ENCODE data around the gene SULT6B1.
"Not testable (repeated sequence)": the region's sequence is repeated elsewhere in the genome, so short reads cannot be mapped to it uniquely, and the experiment has no call there.

Gene SULT6B1

GRCh38 chr2:37211939-37212338 lies 23.5 kb upstream of the SULT6B1 start:
- no peaks in the 10 kb centered on the region for H3K4me1 ChIP-seq (ENCODE audit: control insufficient read depth, insufficient read depth, low read length)
- H3K9me3 ChIP-seq (ENCODE audit: control insufficient read depth, insufficient read depth, low read length) = no peaks in the 10 kb centered on the region
- H3K9ac ChIP-seq (ENCODE audit: low read depth, low read length) = no peak overlapping the region
- no peaks in the 10 kb centered on the region for H3K27me3 ChIP-seq (ENCODE audit: control insufficient read depth, insufficient read depth, low read length)
- peaks cover 51% of the 10 kb centered on the region for H3K36me3 ChIP-seq (ENCODE audit: control insufficient read depth, insufficient read depth, low read length)
- no peak overlapping the region for H3K4me3 ChIP-seq (ENCODE audit: low read depth, low read length)

GRCh38 chr2:37211212-37211611 lies 22.7 kb upstream of the SULT6B1 start:
- Histone ChIP-seq H3K4me3 (ENCODE audit: low read depth, low read length) (no peak overlapping the region), H3K27me3 (ENCODE audit: control insufficient read depth, insufficient read depth, low read length) (no peaks in the 10 kb centered on the region), H3K9me3 (ENCODE audit: control insufficient read depth, insufficient read depth, low read length) (no peaks in the 10 kb centered on the region), H3K36me3 (ENCODE audit: control insufficient read depth, insufficient read depth, low read length) (peaks cover 51% of the 10 kb centered on the region), H3K9ac (ENCODE audit: low read depth, low read length) (no peak overlapping the region), H3K4me1 (ENCODE audit: control insufficient read depth, insufficient read depth, low read length) (peaks cover 5% of the 10 kb centered on the region)

- not testable (repeated sequence) for H3K4me3 ChIP-seq (ENCODE audit: low read depth, low read length); H3K9me3 ChIP-seq (ENCODE audit: control insufficient read depth, insufficient read depth, low read length); H3K27me3 ChIP-seq (ENCODE audit: control insufficient read depth, insufficient read depth, low read length); H3K9ac ChIP-seq (ENCODE audit: low read depth, low read length)
- H3K36me3 ChIP-seq (ENCODE audit: control insufficient read depth, insufficient read depth, low read length) = peaks cover 40% of the 10 kb centered on the region
- H3K4me1 ChIP-seq (ENCODE audit: control insufficient read depth, insufficient read depth, low read length) = peaks cover 15% of the 10 kb centered on the region
Measured at GRCh38 chr2:37206760-37207159, 18.3 kb upstream of the SULT6B1 start.

- peaks cover 36% of the 10 kb centered on the region for H3K36me3 ChIP-seq (ENCODE audit: control insufficient read depth, insufficient read depth, low read length)
- no peaks in the 10 kb centered on the region for H3K9me3 ChIP-seq (ENCODE audit: control insufficient read depth, insufficient read depth, low read length)
- H3K27me3 ChIP-seq (ENCODE audit: control insufficient read depth, insufficient read depth, low read length) = no peaks in the 10 kb centered on the region
- peak overlapping the region; percentile 77 for H3K9ac ChIP-seq (ENCODE audit: low read depth, low read length)
- H3K4me1 ChIP-seq (ENCODE audit: control insufficient read depth, insufficient read depth, low read length) = peaks cover 15% of the 10 kb centered on the region
- peak overlapping the region; percentile 13 for H3K4me3 ChIP-seq (ENCODE audit: low read depth, low read length)
Measured at GRCh38 chr2:37205689-37206341, 17.3 kb upstream of the SULT6B1 start.

- Histone ChIP-seq H3K4me3 (ENCODE audit: low read depth, low read length) (peak overlapping the region; percentile 10), H3K36me3 (ENCODE audit: control insufficient read depth, insufficient read depth, low read length) (peaks cover 31% of the 10 kb centered on the region), H3K4me1 (ENCODE audit: control insufficient read depth, insufficient read depth, low read length) (peaks cover 18% of the 10 kb centered on the region), H3K9ac (ENCODE audit: low read depth, low read length) (peak overlapping the region; percentile 56)
- not testable (repeated sequence) for H3K27me3 ChIP-seq (ENCODE audit: control insufficient read depth, insufficient read depth, low read length); H3K9me3 ChIP-seq (ENCODE audit: control insufficient read depth, insufficient read depth, low read length)
Measured at GRCh38 chr2:37205071-37205661, 16.7 kb upstream of the SULT6B1 start.

- no peaks in the 10 kb centered on the region for H3K9me3 ChIP-seq (ENCODE audit: control insufficient read depth, insufficient read depth, low read length)
- no peak overlapping the region for H3K9ac ChIP-seq (ENCODE audit: low read depth, low read length)
- H3K4me3 ChIP-seq (ENCODE audit: low read depth, low read length) = no peak overlapping the region
- H3K27me3 ChIP-seq (ENCODE audit: control insufficient read depth, insufficient read depth, low read length) = no peaks in the 10 kb centered on the region
- peaks cover 26% of the 10 kb centered on the region for H3K4me1 ChIP-seq (ENCODE audit: control insufficient read depth, insufficient read depth, low read length)
- peaks cover 19% of the 10 kb centered on the region for H3K36me3 ChIP-seq (ENCODE audit: control insufficient read depth, insufficient read depth, low read length)
Measured at GRCh38 chr2:37203708-37204107, 15.2 kb upstream of the SULT6B1 start.

GRCh38 chr2:37201766-37202165 lies 13.3 kb upstream of the SULT6B1 start:
- Histone ChIP-seq H3K9me3 (ENCODE audit: control insufficient read depth, insufficient read depth, low read length) (no peaks in the 10 kb centered on the region), H3K4me1 (ENCODE audit: control insufficient read depth, insufficient read depth, low read length) (peaks cover 26% of the 10 kb centered on the region)

GRCh38 chr2:37201208-37201607 lies 12.7 kb upstream of the SULT6B1 start:
- Histone ChIP-seq H3K4me3 (ENCODE audit: low read depth, low read length) (no peak overlapping the region), H3K27me3 (ENCODE audit: control insufficient read depth, insufficient read depth, low read length) (no peaks in the 10 kb centered on the region), H3K36me3 (ENCODE audit: control insufficient read depth, insufficient read depth, low read length) (peaks cover 19% of the 10 kb centered on the region), H3K4me1 (ENCODE audit: control insufficient read depth, insufficient read depth, low read length) (peaks cover 21% of the 10 kb centered on the region), H3K9ac (ENCODE audit: low read depth, low read length) (no peak overlapping the region), H3K9me3 (ENCODE audit: control insufficient read depth, insufficient read depth, low read length) (no peaks in the 10 kb centered on the region)

More at GRCh38 chr2:37201766-37202165, 13.3 kb upstream of the SULT6B1 start:
- Histone ChIP-seq H3K27me3 (ENCODE audit: control insufficient read depth, insufficient read depth, low read length) (no peaks in the 10 kb centered on the region), H3K4me3 (ENCODE audit: low read depth, low read length) (no peak overlapping the region), H3K9ac (ENCODE audit: low read depth, low read length) (no peak overlapping the region), H3K36me3 (ENCODE audit: control insufficient read depth, insufficient read depth, low read length) (peaks cover 19% of the 10 kb centered on the region)

- Histone ChIP-seq H3K27me3 (ENCODE audit: control insufficient read depth, insufficient read depth, low read length) (no peaks in the 10 kb centered on the region), H3K9ac (ENCODE audit: low read depth, low read length) (peak overlapping the region; percentile 17), H3K36me3 (ENCODE audit: control insufficient read depth, insufficient read depth, low read length) (peaks cover 16% of the 10 kb centered on the region), H3K4me1 (ENCODE audit: control insufficient read depth, insufficient read depth, low read length) (peaks cover 10% of the 10 kb centered on the region), H3K9me3 (ENCODE audit: control insufficient read depth, insufficient read depth, low read length) (no peaks in the 10 kb centered on the region), H3K4me3 (ENCODE audit: low read depth, low read length) (peak overlapping the region; percentile 10)
Measured at GRCh38 chr2:37198681-37199065, 10.2 kb upstream of the SULT6B1 start.

- Histone ChIP-seq H3K9me3 (ENCODE audit: control insufficient read depth, insufficient read depth, low read length) (no peaks in the 10 kb centered on the region), H3K27me3 (ENCODE audit: control insufficient read depth, insufficient read depth, low read length) (no peaks in the 10 kb centered on the region), H3K4me3 (ENCODE audit: low read depth, low read length) (peak within 1 kb of the TSS; percentile 95), H3K36me3 (ENCODE audit: control insufficient read depth, insufficient read depth, low read length) (peaks cover 5% of the 10 kb centered on the region), H3K9ac (ENCODE audit: low read depth, low read length) (peak within 1 kb of the TSS; percentile 96), H3K4me1 (ENCODE audit: control insufficient read depth, insufficient read depth, low read length) (peaks cover 24% of the 10 kb centered on the region)
Measured at GRCh38 chr2:37196320-37197195, 8.1 kb upstream of the SULT6B1 start, which contains the start of gene CEBPZOS. Gene CEBPZOS, plus strand, starts transcription at chr2:37196496. Its CDS starts 3,209 bp downstream, at chr2:37199705.

- not testable (repeated sequence) for H3K9ac ChIP-seq (ENCODE audit: low read depth, low read length); H3K9me3 ChIP-seq (ENCODE audit: control insufficient read depth, insufficient read depth, low read length); H3K36me3 ChIP-seq (ENCODE audit: control insufficient read depth, insufficient read depth, low read length); H3K27me3 ChIP-seq (ENCODE audit: control insufficient read depth, insufficient read depth, low read length)
- Histone ChIP-seq H3K4me1 (ENCODE audit: control insufficient read depth, insufficient read depth, low read length) (peaks cover 27% of the 10 kb centered on the region), H3K4me3 (ENCODE audit: low read depth, low read length) (peak overlapping the region; percentile 95)
Measured at GRCh38 chr2:37195862-37196319, 7.4 kb upstream of the SULT6B1 start.

All from iPS-15b (cell line).